Measurements from ENCODE around the gene CDKN1B. TPM values are rescaled to one million over a fixed set of nuclear protein-coding genes. Genes with fewer than 3 reads are reported as not detected.

CDKN1B gene
- total and polyA plus RNA-seq, 2 of the 13 experiments (the other 11 are each of a cell fraction or from before 2014, with no cell fraction given): 20.1 to 37.2 TPM

GRCh38 chr12:12755923-12756322 lies 38.8 kb downstream of the CDKN1B start (continued):
- TF ChIP-seq TSC22D2 (CRISPR knock-in tag; IDR thresholded peaks at IDR 0.05; ENCODE audit: borderline replicate concordance) (no peak), HNRNPH1 (optimal IDR thresholded peaks at IDR 0.05; ENCODE audit: low read depth, low read length) (no peak), RCOR2 (CRISPR knock-in tag; IDR thresholded peaks at IDR 0.05) (no peak), HNF1B (CRISPR knock-in tag; IDR thresholded peaks at IDR 0.05) (no peak), NFATC3 (CRISPR knock-in tag; IDR thresholded peaks at IDR 0.05) (no peak), CERS6 (CRISPR knock-in tag; IDR thresholded peaks at IDR 0.05) (no peak), ZNF468 (CRISPR knock-in tag; IDR thresholded peaks at IDR 0.05) (no peak), ZZZ3 (CRISPR knock-in tag; IDR thresholded peaks at IDR 0.05; ENCODE audit: borderline replicate concordance) (no peak)
- TF ChIP-seq, protein P1, sequence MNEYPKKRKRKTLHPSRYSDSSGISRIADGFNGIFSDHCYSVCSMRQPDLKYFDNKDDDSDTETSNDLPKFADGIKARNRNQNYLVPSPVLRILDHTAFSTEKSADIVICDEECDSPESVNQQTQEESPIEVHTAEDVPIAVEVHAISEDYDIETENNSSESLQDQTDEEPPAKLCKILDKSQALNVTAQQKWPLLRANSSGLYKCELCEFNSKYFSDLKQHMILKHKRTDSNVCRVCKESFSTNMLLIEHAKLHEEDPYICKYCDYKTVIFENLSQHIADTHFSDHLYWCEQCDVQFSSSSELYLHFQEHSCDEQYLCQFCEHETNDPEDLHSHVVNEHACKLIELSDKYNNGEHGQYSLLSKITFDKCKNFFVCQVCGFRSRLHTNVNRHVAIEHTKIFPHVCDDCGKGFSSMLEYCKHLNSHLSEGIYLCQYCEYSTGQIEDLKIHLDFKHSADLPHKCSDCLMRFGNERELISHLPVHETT (CRISPR knock-in tag; conservative IDR thresholded peaks at IDR 0.05): no peak

GRCh38 chr12:12757121-12757520 lies 40.0 kb downstream of the CDKN1B start:
- no peak overlapping the region for H3K9ac ChIP-seq (ENCODE audit: insufficient read depth, low read depth, low read length)
- CTCF ChIA-PET (ENCODE audit: low intra/inter-chr PET ratio, low total read pairs): no interaction called here
- WGBS (ENCODE audit: low lambda C conversion rate): 89% methylated on average over 1 of the region's 2 CpGs
- no peak overlapping the region for H3K4me3 ChIP-seq (replicated peaks in 1 of 3; ENCODE audit: insufficient read depth in 1 of 3, low read depth in 2 of 3, low read length in 3 of 3)
- H3K27ac ChIP-seq (ENCODE audit: extremely low read length, insufficient read depth, low read length): no peak overlapping the region
- H3K4me1 ChIP-seq (ENCODE audit: insufficient read depth, low read length): peaks cover 11% of the 10 kb centered on the region; the same call in 1 of the 2 replicates
- H3K27me3 ChIP-seq (ENCODE audit: control insufficient read depth in 1 of 2, insufficient read depth in 2 of 2, low read length in 2 of 2): no peaks in the 10 kb centered on the region
- in situ Hi-C loops (cut with HindIII; ENCODE audit: extremely low pct_ligation_motif_present, low pct_unique_long_range_greater_than_20kb): no loop called here
- H3K9me3 ChIP-seq (ENCODE audit: low read length): no peaks in the 10 kb centered on the region
- no peaks in the 10 kb centered on the region for H4K20me1 ChIP-seq (ENCODE audit: insufficient read depth, low read length)
- no peak overlapping the region for H2AFZ ChIP-seq (ENCODE audit: low read length)
- ATAC-seq (no peak), FAIRE-seq (no peak), DNase-seq (ENCODE audit: low spot score) (no peak)
- POLR2A ChIA-PET: no interaction called here
- no peaks in the 10 kb centered on the region for H3K36me3 ChIP-seq (replicated peaks in 1 of 2; ENCODE audit: control insufficient read depth in 1 of 2, insufficient read depth in 2 of 2, low read length in 2 of 2)
- no peak overlapping the region for H3K4me2 ChIP-seq (ENCODE audit: low read depth, low read length)
- BruUV-seq (replicated peaks): no TSS peak
- intact Hi-C loops (cut with micrococcal nuclease; ENCODE audit: unreplicated experiment): no loop called here
- no peaks in the 10 kb centered on the region for H3K79me2 ChIP-seq (ENCODE audit: insufficient read depth, low read length)
- no peak for TF ChIP-seq STAT6 (CRISPR knock-in tag; IDR thresholded peaks at IDR 0.05; ENCODE audit: borderline replicate concordance)
- TF ChIP-seq ZNF326 (CRISPR knock-in tag; IDR thresholded peaks at IDR 0.05; ENCODE audit: borderline replicate concordance): no peak
- TF ChIP-seq ZNF234 (CRISPR knock-in tag; conservative IDR thresholded peaks at IDR 0.05): no peak
- no peak for TF ChIP-seq ZNF878 (CRISPR knock-in tag; IDR thresholded peaks at IDR 0.05)
- no peak for TF ChIP-seq ZNF484 (CRISPR knock-in tag; IDR thresholded peaks at IDR 0.05; ENCODE audit: borderline replicate concordance, low read depth)
- no peak for TF ChIP-seq IKZF5 (CRISPR knock-in tag; IDR thresholded peaks at IDR 0.05)
- no peak for TF ChIP-seq CBX2 (IDR thresholded peaks at IDR 0.05; ENCODE audit: low read depth, low read length)
- TF ChIP-seq CBX2 (CRISPR knock-in tag; IDR thresholded peaks at IDR 0.05; ENCODE audit: low read depth): no peak
